HG03097 (cell line): ENCODE data around the gene ABCG5.

Experiments used
- ATAC-seq: cut with Tn5 transposase; IDR thresholded peaks from one replicate; pipeline ENCODE4 v1.9.1; 2021; ENCODE audit not compliant: unreplicated experiment, low FRiP score

ABCG5 gene

DNA sequence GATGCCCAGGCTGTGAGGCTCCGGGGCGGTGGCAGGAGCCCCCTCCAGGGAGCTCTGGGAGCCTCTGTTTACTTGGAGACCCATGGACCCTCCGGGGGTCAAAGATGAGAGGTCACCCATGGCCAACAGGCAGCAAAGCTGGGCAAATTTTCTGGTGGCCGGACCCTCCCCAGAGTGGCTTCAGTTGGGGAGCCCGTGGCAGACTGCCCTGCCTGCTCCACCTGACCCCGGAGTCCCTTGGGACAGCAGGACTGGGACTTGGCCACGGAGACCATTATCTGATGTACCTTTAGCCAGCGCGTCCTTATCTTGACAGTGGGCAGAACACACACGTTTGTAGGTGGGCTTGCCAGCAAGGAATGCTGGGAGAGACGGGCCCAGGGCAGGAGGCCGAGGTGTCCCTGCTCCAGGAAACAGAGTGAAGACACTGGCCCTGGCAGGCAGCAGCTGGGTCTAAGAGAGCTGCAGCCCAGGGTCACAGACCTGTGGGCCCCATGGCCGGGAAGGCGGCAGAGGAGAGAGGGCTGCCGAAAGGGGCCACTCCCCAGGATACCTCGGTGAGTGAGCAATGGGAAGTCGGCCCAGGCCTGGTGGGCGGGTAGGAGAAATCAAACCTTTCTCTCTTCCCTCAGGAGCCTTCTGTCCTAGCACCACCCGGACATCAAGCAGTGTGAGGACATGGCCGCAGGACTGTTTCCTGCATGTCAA is at the start of gene ABCG5, which contains the start of gene ABCG8:
Gene ABCG5, minus strand, starts transcription at position 280 of the 708 bp plus-strand sequence. Its CDS starts 160 bp downstream, at position 120.
Gene ABCG8, plus strand, starts transcription at position 412 of the 708 bp plus-strand sequence. Its CDS starts 83 bp downstream, at position 495.
- no peak for ATAC-seq

DNA sequence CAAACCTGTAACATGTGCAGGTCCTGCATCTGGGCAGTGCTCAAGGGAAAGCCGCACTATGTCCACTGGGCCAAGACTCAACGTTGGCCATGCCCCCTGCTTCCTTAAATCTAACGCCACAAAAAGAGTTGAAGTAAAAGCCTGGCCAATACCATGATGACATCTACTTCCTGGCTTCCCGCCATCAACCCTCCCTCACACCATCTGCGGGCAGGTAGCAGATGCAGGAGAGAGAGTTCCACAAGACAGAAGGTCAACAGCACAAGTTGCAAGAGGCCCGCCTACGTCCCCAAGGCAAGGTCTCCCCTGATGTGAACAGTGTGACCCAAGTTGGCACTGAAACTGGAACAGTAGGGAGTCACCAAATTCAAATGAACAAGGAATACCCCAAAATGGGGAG is 48.5 kb upstream of the ABCG5 start:
- no peak for ATAC-seq

DNA sequence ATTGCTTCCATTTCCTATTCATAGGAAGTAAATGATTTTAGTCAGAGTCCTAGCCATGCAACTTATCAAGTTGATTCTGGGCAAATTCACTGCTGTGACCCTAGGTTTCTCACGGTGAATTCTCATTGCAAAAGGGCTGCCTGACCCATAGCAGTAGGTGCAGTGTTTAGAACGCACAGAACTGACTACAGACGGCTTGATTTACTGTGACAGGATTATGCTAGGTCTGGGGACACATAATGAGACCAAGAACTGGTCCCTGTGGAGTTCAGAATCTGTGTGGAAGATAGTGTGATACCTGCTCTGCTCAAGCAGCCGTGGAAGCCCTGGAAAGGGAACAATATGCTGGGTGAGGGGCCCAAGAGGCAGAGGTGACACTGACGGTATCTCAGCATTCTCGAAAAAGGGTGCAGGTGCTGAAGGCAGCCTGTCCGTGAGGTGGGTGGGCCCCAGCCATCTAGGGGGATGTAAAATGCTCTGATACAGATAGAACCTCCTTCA is 46.5 kb upstream of the ABCG5 start:
- ATAC-seq = no peak

DNA sequence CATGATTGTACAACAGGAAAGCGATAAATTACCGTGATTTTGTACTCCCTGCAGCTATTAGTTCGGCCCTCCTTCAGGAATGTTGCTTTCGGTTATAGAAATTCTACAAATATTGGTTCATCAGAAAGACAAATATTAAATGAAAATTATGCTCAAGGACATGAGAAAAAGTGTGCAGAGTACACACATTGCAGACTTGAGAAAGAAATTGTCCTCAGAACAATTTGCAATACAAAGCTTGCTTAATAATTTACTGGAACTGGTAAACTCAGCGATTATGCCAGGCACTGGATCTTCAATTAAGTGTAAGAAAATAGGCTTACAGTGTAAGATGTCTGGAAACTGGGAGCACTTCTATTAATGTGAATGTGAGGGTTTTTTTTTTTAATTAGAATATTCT is 46.0 kb upstream of the ABCG5 start:
- ATAC-seq = no peak

DNA sequence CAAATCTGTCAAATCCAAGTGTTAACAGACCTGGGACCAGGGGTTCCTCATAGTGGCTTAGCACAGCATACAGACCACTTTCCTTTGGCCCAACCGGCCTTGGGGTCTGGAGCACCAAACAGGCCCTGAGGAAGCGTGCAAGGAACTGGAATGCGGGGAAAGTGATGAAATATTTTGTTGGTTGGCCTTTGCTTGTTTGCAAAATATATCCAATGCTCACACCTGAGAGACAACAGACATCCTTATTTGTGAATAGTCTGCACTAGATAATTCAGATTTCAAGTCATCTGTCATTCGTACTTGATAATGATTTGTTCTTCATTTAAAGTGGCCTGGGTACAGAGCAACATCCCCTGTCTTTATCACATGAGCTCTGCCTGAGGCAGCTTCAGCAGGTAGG is 43.7 kb upstream of the ABCG5 start:
- no peak for ATAC-seq

DNA sequence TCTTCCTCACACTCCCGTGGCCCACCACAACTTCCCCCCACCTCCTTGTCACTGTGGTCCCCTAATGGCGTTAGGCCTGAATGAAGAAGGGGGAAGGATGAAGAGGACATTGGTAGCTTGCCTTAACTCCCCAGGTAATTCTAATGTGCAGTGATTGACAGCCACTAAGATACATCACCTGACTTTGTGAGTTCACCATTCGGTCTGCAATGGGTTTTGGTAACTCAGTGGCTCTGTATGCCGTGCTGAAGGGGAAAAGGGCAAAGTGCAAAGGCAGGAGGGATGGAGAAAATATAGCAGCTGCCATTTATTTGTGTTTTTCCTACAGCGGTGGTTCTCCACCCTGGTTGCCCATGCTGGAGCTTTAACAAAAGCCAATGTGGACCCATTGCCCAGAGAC is 42.3 kb upstream of the ABCG5 start:
- no peak for ATAC-seq

DNA sequence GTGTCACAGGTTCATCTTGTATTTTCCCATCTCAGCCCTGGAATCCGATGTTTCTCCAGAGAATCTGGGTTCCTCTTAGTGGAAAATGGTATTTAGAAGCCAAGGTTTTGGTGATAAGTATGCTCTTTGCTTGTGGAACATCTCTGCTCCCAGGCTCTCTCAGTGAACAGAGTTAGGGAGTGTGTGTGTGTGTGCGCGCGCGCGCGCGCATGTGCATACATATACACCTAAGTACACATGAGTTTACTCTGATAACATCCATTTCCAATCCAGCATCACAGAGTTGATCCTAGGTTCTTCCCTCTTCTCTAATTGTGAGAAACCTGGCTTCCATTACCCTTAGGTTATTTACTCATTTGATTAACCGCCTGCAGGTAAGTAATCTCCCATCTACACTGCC is 41.8 kb upstream of the ABCG5 start:
- no peak for ATAC-seq

DNA sequence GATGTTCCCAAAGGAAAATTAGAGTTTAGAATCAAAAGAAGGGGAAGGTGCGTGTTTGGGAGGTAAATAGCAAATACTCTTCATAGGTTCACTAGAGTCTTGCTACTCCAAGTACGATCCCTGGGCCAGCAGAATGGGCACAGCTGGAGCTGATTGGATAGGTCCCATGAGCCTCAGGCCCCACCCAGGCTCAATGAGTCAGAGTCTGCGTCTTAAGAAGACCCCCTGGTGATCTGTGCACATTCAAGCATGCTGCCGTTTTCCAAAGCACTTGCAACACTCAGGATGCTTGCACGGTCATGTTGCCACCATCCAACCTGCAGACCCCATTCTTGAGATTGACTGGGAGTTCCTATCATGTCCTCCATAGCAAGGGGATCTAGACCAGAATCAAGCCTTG is 40.6 kb upstream of the ABCG5 start:
- ATAC-seq = no peak

DNA sequence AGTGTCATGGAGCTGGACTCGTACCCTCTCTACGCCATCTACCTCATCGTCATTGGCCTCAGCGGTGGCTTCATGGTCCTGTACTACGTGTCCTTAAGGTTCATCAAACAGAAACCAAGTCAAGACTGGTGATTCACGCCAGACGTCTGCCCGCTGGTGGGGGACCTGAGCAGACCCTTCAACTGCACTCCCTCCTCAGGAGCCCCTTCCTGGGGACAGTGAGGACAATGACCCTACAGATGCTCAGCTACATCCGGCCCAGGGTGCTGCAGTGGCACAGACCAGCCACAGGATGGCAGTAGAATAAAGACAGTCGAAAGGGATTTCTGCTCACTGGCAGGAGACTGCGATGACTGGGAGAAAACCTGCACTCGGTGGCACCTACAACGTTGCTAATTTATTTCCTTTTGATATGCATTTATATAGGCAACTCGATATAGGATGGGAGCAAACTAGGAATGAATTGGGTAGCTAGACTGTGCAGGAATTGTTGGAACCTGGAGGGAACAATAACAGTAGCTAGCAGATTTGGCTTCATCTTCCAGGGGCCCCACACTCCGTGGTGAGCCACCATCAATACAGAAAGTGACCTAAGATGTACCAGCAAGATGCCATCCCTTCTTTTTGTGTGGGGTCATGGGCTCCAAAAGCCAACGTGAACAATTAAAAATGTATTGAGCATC is 39.3 kb upstream of the ABCG5 start:
- no peak for ATAC-seq

DNA sequence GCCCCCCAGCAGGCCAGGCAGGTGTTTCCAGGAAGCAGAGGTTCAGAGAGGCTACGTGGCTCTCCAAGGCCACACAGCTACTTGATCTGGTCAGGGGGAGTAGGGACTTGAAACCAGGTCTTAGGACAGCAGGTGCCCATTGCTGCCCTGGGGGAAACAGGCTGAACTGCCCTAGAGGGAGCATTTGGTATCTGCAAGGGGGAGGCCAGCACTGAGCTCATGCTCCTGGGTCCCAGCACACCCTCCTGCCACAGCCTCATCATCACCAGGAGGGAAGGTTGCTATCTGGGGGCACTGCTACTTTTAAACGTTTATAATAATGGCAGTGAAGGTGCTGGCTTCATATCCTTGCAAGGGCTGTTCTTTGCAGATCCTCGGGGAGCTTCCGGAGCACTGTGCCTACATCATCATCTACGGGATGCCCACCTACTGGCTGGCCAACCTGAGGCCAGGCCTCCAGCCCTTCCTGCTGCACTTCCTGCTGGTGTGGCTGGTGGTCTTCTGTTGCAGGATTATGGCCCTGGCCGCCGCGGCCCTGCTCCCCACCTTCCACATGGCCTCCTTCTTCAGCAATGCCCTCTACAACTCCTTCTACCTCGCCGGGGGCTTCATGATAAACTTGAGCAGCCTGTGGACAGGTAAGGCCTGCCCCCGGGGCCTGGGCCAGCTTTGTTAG is 36.3 kb upstream of the ABCG5 start:
- ATAC-seq = no peak

DNA sequence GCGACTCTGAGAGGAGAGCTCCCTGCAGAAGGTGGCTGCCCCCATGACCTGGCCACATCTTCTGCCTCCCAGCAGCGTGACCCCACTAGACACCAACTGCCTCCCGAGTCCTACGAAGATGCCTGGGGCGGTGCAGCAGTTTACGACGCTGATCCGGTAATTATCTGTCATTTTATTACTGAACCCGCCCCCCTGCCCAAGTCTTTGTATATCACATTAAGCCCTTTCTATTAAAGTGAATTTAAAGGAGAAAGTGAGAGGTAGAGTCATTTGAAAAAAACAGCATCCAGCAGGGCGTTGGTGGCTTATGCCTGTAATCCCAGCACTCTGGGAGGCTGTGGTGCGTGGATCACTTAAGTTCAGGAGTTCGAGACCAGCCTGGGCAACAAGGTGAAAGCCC is 33.5 kb upstream of the ABCG5 start:
- no peak for ATAC-seq

DNA sequence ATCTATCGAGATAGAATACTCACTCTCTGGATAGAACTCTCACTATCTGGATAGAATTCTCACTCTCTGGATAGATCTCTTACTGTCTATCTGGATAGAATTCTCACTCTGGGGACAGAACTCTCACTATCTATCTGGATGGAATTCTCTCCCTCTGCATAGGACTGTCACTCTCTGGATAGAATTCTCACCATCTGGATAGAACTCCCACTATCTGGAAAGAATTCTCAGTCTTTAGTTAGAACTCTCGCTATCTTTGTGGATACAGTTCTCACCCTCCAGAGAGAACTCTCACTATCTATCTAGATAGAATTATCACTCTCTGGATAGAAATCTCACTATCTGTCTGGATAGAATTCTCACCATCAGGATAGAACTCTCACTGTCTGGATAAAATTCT is 16.7 kb upstream of the ABCG5 start:
- no peak for ATAC-seq

DNA sequence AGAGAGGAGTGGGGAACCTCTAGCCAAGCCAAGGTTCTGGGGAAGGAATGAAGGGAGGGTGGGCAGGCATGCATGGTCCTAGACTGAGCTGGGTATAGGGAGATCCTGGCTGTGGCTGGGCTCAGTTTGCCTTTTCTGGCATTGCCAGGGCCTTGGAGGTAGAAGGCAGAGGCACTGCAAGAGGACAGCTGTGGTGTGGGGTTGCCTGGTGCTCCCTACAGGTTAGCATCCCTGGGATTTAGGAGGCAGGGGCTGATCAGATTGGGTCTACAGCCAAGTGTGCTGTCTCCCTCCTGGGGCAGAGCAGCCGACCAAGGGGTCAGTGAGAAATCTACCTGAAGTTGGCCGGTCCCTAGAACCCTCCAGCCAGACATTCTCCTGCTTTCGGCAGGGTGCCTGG is 16.0 kb upstream of the ABCG5 start:
- ATAC-seq = no peak

DNA sequence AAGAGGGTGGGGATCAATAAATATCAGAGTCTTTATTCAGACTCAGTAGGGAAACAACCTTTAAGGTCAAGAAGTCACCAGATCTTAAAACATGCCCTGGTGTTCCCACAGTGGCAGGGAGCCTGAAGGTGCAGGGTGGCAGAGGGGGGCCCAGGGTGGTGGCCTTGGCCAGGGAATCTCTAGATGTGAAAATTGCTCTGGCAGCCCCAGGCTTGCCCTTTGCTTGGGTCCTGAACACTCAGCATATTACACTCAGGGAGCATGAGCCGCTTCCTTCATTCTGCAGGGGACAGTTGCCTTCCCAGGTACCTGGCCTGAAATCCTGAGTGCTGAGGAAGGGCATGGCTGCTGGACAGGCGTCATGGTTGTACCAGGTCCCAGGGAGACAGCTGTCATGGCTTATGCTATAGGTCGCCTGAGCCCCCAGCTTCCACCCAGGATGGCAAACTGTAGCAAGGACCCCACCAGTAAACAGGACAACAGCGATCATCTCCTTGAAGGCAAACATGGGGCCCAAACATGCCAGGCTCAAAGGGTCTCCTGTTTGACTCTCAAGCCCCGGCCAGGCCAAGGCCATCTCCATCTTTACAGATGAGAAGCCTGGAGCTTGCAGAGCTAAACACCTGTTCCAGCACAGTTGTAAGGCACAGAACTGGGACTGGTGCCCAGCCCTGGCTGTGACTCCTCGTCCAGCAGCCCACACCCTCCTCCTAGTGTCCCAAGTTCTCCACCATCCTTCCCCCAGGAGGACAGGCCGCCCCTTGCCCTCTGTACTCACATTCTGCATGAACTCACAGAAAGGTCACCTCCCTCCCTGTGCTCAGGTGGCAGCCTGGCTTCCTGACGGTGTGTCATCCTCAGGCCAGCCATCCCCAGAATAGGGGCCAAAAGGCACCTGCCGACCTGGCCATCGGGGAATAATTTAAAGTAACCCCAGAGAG is 14.8 kb upstream of the ABCG5 start:
- ATAC-seq = no peak

DNA sequence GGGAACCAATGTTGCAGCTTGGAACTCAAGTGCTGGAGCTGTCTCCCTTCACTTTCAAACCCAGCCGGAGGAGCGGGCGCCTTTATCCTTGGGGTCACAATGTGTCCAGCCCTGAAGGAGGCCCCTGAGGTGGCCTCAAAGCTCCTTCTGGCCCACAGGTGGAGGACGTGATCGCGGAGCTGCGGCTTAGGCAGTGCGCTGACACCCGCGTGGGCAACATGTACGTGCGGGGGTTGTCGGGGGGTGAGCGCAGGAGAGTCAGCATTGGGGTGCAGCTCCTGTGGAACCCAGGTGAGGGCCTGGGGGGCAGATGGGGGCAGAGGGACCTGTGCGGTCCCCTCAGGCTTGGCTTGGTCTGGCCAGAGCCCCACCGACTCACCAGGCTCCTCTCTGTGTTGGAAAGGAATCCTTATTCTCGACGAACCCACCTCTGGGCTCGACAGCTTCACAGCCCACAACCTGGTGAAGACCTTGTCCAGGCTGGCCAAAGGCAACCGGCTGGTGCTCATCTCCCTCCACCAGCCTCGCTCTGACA is 13.6 kb upstream of the ABCG5 start:
- no peak for ATAC-seq

DNA sequence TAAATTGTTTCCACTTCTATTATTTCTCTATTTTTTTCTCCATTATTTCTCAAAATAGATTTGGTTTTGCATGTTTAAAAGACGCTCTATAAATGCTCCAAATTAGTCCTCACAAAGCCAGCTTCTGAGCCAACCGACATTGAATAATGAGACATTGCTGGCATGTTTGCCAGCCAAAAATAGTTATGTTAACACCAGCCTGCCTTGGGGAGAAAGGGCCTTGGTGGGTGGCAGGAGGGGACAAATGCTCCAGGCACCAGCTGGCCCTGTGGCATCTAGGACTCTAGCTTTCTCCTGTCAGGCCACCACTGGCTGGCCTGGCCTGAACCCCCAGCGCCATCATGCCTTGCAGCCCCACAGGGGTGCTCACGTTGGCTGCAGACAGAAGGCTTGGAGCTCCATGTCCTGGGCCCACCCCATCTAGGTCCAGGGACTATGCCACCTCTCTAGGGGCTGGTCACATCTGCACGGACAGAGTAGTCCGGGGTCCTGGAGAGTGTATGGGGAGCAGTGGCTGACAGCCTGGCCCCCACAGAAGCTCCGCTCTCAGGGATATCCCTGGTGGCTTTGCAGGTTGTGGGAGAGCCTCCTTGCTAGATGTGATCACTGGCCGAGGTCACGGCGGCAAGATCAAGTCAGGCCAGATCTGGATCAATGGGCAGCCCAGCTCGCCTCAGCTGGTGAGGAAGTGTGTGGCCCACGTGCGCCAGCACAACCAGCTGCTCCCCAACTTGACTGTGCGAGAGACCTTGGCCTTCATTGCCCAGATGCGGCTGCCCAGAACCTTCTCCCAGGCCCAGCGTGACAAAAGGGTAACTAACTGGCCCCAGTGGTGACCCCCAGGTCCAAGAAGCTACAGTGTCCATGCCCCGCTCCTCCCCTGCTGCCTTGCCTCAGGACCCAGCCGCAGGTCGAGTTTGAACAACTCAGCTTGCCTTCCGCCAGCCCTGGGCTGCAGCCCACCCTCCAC is 12.7 kb upstream of the ABCG5 start:
- ATAC-seq = no peak

DNA sequence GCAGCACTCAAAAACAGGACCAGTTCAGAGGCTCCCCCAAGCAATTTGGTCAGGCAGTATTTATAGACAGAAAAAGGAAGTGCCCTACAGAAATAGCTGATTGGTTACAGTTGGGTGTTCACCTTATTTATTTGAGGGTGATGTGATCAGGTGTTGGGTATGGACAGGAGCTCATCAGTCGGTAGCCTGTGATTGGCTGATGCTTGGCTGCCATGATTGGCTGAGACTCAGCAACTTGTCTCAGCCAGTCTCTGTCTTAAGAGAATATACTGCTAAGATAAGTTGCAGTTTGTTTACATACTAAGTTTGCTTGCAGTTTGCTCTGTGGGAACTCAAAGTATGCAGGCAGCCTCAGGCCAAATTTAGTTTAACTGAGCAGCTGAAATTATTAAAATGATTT is 9.6 kb upstream of the ABCG5 start:
- ATAC-seq = no peak

DNA sequence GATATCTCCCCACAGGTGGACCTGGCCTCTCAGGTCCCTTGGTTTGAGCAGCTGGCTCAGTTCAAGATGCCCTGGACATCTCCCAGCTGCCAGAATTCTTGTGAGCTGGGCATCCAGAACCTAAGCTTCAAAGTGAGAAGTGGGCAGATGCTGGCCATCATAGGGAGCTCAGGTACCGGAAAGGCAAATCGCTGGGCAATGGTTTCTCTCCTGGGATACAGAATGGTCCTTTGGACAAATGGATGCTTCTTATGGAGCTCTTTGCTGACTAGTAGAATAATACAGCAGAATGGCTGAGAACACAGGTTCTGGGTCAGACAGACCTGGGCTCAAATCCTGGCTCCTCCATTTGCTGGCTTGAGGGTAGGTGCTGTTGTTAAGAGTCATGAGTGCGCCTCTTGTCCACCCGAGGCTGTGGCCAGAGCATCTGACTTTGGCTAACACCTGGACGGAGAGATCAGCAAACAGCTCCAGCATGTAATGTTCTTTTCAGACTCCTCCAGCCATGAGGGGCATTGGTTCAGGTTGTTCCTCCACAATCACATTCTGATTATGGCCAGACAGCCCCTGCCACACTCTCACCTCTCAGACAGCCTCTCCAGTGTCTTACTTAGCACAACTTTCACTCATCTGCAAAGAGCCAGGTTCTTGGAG is 7.6 kb upstream of the ABCG5 start:
- no peak for ATAC-seq

DNA sequence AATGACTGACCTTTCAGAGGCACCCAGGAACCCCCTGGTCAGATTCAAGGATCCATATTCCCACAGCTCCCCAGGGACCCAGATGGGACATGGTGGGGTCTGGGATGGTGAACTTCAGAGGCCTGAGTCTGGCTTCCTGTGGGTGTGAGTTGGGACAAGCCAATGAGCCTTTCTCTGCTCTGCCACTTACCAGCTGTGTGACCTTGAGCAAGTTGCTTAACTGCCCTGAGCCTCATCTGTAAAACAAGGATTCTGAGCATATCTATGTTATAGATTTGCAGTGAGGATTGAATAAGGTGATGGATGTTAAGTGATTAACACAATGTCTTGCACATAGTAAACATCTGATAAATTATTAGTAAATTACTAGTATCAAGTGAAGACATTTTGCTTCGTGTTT is 6.5 kb upstream of the ABCG5 start:
- ATAC-seq = no peak
